Skin epidermis (tissue), 12 donors: Measurements from ENCODE around the gene PNN.
"Not testable (repeated sequence)": the region's sequence is repeated elsewhere in the genome, so short reads cannot be mapped to it uniquely, and the experiment has no call there.

Source experiments
- H3K27ac ChIP-seq, 21 experiments: fragments of 200-600 bp; sonication (generic) in 11 of 21; one replicate each; pipeline ENCODE4 v1.5.0; 2020; ENCODE audit warnings: mild to moderate bottlenecking in 3 of 21, inconsistent platforms in 2 of 21, moderate library complexity in 2 of 21
- H3K4me3 ChIP-seq, 7 experiments: fragments of 200-600 bp; sonication (generic) in 2 of 7; one replicate each; pipeline ENCODE4 v1.5.0; 2020; ENCODE audit warnings: inconsistent platforms in 2 of 7, mild to moderate bottlenecking in 2 of 7, moderate library complexity in 1 of 7

Gene PNN

DNA sequence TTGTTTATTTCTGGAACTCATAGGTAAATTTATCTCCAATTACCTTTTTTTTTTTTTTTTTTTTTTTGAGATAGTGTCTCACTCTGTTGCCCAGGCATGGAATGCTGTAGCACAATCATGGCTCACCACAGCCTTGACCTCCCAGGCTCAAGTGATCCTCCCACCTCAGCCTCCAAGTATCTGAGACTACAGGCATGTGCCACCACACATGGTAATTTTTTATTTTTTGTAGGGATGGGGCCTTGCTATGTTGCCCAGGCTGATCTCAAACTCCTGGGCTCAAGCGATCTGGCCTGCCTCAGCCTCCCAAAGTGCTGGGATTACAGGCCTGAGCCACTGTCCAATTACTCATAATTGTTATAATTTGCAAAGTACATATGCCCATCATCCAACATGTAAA, 45.4 kb downstream of the PNN start:
- H3K4me3 ChIP-seq, H3K27ac ChIP-seq: not testable (repeated sequence)

DNA sequence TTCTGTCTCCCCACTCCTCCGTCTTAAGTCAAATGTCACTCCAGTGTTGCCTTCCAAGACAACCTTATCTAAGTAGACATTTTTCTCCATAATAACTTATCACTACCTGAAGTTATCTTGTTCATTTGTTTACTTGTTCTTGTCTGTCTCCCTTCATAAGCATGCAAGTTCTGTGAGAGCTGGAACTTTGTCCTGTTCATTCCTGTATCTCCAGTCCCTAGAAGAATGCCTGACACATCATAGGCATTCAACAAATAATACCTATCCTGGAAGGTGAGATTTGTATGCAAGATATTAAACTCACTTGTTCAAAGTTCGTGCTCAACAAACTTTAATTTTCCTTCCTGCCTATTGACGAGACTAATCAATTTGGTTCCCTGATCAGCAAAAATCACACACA, 53.0 kb downstream of the PNN start:
- Histone ChIP-seq H3K27ac (peak overlapping the region in 3 of 21 experiments; percentile 18 to 75 (median 35)), H3K4me3 (no peak overlapping the region)

GRCh38 chr14:39228509-39229221, 53.6 kb downstream of the PNN start:
- Histone ChIP-seq H3K27ac (peak overlapping the region in 6 of 21 experiments; percentile 1 to 75 (median 30)), H3K4me3 (no peak overlapping the region)

- Histone ChIP-seq H3K27ac (peak overlapping the region in 5 of 21 experiments; percentile 21 to 77 (median 43)), H3K4me3 (no peak overlapping the region)
Observed at GRCh38 chr14:39229222-39229543, 54.1 kb downstream of the PNN start.

- no peak overlapping the region for H3K4me3 ChIP-seq
- peak overlapping the region in 5 of 21 experiments; percentile 21 to 77 (median 43) for H3K27ac ChIP-seq
Observed at GRCh38 chr14:39229601-39230110, 54.6 kb downstream of the PNN start.

DNA sequence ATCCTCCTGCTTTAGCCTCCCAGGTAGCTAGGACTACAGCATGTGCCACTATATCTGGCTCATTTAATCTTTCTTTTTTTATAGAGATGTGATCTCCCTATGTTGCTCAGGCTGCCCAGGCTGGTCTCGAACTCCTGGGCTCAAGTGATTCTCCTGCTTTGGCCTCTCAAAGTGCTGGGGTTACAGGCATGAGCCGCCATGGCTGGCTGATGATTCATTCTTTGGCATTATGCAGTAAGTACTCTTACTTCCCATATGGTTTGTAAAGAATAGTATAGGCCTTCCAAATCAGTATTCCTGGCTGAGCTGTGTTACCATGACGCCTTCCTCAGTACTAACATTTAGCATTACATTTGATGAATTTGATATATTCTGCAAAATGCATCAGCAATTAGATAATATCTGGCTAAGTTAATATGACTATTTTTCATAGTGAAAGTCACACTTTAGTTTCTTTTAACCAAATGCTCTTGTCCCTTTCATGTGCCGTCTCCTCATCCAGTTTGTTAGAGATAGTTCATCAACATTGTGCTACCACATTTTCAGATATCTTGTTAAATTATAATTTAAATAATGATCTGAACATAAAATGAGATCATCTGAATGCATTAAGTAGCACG, 55.5 kb downstream of the PNN start:
- Histone ChIP-seq H3K27ac (peak overlapping the region in 2 of 21 experiments; percentile 58 to 77), H3K4me3 (no peak overlapping the region)

- H3K4me3 ChIP-seq = not testable (repeated sequence)
- H3K27ac ChIP-seq = peak overlapping the region in 1 of 21 experiments; percentile 77
Observed at GRCh38 chr14:39231751-39232553, 56.9 kb downstream of the PNN start.
